ENCODE results near the gene TPI1.

DNA sequence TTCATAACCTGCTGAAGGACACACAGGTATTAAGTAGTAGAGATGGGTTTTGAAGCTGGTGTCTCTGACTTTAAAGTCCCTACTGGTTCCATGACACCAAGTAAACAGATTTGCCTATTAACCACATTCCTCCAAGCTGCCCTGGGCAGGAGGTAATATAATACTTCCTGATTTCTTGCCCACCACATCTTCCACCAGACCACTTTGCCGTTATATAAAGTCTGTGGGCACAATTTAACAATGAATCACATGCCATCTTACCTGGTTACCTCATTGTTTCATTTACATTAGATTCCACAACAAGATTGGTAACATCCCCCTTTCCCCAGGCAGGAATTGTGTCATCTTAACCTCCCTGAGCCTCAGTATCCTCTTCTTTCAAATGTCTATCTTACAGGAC is 36.4 kb downstream of the TPI1 start:
- TF ChIP-seq CTCF (IDR thresholded peaks at IDR 0.05; ENCODE audit: extremely low read depth in 1 of 2, insufficient read depth in 1 of 2, low read depth in 1 of 2, low read length in 2 of 2) = no peak
- TF ChIP-seq EZH2 (IDR thresholded peaks at IDR 0.05; ENCODE audit: borderline replicate concordance, low read depth, low read length, severe bottlenecking) = no peak
- TF ChIP-seq GATA2 (IDR thresholded peaks at IDR 0.05; ENCODE audit: insufficient read depth, insufficient read length, low read depth, low read length) = no peak
- TF ChIP-seq FOS (IDR thresholded peaks at IDR 0.05; ENCODE audit: borderline replicate concordance, insufficient read depth, low read length) = no peak
- no peak for TF ChIP-seq MYC (IDR thresholded peaks at IDR 0.05; ENCODE audit: low read depth, low read length)
